NB4 (cell line): ENCODE measurements around the gene HLA-DMB.

ENCODE experiments used
- DNase-seq: peaks from one replicate; pipeline ENCODE4 v3.0.0; 2010; ENCODE audit warnings: low read depth
- H3K4me3 ChIP-seq: one replicate; pipeline ENCODE4 v1.5.1; 2011; ENCODE audit warnings: mild to moderate bottlenecking, low read depth, low read length, moderate library complexity
- MYC ChIP-seq: IDR thresholded peaks from 2 replicates; pipeline ENCODE4 v1.6.1; 2011; ENCODE audit warnings: low read depth, low read length
- POLR2A ChIP-seq: IDR thresholded peaks from 2 replicates; pipeline ENCODE4 v1.6.1; 2011; ENCODE audit warnings: mild to moderate bottlenecking; ENCODE audit not compliant: insufficient read length; ENCODE audit errors: extremely low read depth
- TF ChIP-seq, protein P1 (sequence below): IDR thresholded peaks from one replicate; pipeline ENCODE4 v1.5.1; 2012; ENCODE audit warnings: low read depth, low read length
- TF ChIP-seq, protein P2 (sequence below): IDR thresholded peaks from 2 replicates; pipeline ENCODE4 v1.6.1; 2011; ENCODE audit warnings: low read depth, low read length

The HLA-DMB gene

DNA sequence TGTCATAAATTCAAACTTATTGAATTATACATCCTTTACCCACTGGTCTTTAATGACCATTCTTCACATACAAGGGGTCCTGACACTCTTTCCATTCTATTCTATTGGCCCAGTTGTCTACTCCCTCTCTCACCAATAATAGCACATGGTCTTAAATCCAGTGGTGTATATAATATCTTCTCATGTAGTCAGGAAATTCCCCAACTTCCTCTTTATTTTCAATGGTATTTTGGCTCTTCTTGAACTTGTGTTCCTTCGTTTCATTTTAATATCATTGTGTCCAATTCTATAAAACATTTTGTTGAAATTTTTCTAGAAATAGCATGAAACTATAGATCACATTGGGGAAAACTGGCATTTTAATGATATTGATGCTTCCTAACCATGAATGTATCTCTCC is 50.0 kb downstream of the HLA-DMB start:
- no peak overlapping the region for H3K4me3 ChIP-seq
- TF ChIP-seq, protein P1, sequence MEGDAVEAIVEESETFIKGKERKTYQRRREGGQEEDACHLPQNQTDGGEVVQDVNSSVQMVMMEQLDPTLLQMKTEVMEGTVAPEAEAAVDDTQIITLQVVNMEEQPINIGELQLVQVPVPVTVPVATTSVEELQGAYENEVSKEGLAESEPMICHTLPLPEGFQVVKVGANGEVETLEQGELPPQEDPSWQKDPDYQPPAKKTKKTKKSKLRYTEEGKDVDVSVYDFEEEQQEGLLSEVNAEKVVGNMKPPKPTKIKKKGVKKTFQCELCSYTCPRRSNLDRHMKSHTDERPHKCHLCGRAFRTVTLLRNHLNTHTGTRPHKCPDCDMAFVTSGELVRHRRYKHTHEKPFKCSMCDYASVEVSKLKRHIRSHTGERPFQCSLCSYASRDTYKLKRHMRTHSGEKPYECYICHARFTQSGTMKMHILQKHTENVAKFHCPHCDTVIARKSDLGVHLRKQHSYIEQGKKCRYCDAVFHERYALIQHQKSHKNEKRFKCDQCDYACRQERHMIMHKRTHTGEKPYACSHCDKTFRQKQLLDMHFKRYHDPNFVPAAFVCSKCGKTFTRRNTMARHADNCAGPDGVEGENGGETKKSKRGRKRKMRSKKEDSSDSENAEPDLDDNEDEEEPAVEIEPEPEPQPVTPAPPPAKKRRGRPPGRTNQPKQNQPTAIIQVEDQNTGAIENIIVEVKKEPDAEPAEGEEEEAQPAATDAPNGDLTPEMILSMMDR, result no peak
- TF ChIP-seq, protein P2, sequence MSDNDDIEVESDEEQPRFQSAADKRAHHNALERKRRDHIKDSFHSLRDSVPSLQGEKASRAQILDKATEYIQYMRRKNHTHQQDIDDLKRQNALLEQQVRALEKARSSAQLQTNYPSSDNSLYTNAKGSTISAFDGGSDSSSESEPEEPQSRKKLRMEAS, result peak; percentile 38; the same call in 1 of the 2 replicates
- TF ChIP-seq MYC, result no peak
- DNase-seq, result peak; percentile 18

DNA sequence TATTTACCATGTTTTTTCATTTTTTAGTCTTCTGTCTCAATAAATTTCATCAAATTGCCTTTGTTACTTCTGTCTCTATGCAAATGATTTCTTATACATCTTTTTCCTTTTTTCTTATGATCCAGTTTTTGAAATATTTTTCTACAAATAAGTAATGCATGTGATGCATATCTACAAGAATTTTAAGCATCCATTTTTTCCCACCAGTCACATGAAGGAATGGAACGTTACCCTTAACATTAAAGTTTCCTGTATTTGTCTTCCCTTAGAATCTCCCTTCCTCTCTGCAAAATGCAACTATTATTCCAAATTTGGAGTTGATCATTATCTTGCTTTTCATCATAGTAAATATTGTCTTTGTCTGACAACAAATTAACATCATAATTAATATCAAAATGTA is 51.3 kb downstream of the HLA-DMB start:
- no peak overlapping the region for H3K4me3 ChIP-seq
- no peak for TF ChIP-seq MYC
- TF ChIP-seq, protein P1, result no peak
- DNase-seq, result no peak

DNA sequence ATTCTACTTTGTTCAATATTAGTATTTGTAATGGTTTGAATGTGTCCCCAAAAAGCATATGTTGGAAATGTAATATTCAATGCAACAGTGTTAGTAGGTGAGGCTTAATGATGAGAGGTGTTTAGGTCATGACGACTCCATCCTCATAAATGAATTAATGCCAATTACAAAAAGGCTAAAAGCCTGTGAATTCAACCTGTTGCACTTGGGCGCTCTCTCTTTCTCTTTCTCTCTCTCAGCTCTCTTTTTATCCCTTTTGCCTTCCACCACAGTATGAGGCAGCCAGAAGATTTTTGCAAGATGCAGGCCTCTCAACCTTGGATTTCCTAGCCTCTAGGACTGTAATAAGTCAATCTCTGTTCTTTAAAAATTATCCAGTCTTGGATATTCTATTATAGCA is 52.3 kb downstream of the HLA-DMB start:
- H3K4me3 ChIP-seq, result no peak overlapping the region
- DNase-seq, result no peak
- TF ChIP-seq, protein P2, result no peak
- TF ChIP-seq, protein P1, result no peak
- TF ChIP-seq POLR2A (no peak), MYC (no peak)

DNA sequence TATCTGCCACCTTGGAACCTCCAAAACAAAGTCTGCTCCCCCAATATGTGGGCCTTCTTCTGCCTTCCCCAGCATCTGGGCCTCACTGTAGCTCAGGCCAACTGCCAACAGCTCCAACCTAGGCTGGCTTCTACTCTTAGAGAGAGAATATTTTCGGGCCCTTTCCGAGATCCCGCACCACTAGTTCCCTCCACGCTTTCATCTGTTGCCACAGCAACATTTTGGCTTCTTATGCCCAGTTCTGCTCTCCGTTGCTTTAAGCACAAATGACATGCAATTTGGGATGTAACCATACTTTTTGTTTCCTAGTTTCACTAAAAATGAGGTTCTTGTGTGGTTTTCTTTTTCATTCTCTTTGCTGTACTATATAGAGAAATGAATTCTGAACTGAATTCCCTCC is 53.2 kb downstream of the HLA-DMB start:
- no peak overlapping the region for H3K4me3 ChIP-seq
- TF ChIP-seq, protein P1, result no peak
- no peak for DNase-seq

DNA sequence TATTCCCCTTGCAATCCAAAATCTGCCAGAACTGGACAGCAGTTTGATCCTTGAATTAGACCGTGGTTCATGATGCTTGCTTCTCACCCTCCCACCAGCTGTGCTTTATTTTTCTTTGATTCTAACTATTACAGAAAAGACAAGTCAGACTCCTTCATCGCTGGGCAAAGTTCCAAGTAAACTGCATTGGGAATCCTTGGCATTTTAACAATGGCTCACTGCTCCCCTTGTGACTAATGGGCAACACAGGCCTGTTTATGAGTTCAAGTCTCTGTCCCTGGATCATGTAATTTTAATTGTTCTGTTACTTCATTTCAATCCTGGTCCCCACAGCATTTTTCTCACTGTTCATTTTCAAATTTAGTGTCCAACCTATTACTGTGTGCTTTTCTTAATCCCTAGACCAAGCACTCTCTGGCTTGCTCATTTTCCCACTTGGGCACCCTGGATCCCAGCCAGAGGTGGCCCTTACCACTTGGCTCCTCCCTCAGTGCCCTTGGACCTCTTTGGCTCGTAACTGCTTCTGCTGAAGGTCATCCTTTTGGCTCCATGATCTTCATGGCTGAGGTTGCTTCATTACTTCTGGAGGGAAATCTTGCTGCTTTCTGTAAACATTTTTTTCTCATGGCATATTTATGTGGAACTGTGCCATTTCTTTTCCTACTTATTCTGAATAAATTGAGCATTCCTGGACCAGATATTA is 54.0 kb downstream of the HLA-DMB start:
- no peak for DNase-seq
- H3K4me3 ChIP-seq, result no peak overlapping the region
- TF ChIP-seq, protein P2, result no peak
- TF ChIP-seq MYC, result no peak
- TF ChIP-seq POLR2A, result no peak
- TF ChIP-seq, protein P1, result no peak

DNA sequence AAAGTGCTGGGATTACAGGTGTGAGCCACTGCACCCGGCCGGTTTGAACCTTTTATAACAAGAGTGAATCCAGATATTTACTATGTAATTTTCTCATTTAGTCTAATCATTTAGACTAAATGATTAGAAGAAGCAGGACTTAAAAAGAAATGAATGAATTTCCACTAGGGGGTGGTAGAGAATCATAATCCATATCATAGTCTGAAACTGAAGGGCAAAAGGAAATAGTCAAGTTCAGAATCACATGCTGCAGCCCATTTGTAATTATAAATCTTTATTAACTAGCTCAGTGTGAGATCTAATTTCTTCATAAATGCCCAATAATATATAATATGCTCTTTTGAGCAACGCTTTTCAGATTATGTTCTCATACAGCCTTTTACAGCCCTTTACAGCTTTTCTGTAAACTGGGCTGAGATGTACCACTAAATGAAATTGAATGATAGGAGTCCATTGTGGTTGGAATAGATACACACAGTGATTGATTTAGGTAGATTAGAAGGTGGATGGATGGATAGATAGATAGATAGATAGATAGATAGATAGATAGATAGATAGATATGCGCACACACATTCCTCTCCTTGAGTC is 55.0 kb downstream of the HLA-DMB start:
- TF ChIP-seq, protein P1, result peak; percentile 14
- TF ChIP-seq POLR2A, result no peak
- DNase-seq, result peak; percentile 82
- H3K4me3 ChIP-seq, result no peak overlapping the region
